Choroid plexus epithelial cell (primary cell): ENCODE measurements around the gene SERGEF.

Source experiments
- DNase-seq: peaks from one replicate; pipeline ENCODE4 v3.0.0-alpha.2; 2010; ENCODE audit warnings: low read depth
- H3K4me3 ChIP-seq: 2 replicates; pipeline ENCODE4 v1.5.1; 2011; ENCODE audit warnings: low read depth, mild to moderate bottlenecking, control low read depth, low read length, moderate library complexity
- CTCF ChIP-seq: conservative IDR thresholded peaks from 2 replicates; pipeline ENCODE4 v1.5.1; 2011; ENCODE audit warnings: low read depth, mild to moderate bottlenecking, control low read depth, inconsistent platforms, low read length, moderate library complexity

SERGEF gene

DNA sequence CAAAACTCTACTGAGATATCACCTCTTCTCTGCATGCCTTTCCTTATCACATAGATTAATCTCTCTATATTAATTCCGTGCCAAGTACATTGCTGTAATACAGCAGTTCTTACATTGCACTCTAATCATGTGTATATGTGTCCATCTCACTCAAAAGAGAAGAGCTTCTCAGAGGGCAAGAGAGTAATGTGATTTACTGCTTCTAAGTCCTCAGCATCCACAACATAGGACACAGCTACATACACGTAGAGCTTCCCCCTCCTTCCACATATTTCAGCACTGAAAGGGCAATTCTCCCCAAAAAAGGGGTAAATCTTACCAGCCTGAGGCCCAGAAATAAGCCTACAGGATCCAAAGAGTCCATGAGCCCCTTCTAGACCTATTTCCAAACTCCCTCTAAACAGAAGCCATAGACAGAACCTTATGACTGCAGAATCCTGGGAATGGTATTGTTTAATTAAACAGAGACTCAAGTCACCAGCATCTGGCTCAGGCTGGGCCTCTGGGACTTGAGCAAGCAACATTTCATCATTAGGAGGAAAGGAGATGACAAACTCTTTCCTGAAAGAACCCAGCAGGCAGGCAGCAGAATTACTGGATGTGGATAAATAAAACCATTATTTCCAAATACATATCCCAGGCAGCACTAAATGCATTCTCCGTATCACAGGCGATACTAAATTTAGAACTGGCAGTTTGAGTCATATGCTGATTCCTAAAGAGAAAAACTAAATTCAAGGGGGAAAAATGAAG, 191.0 kb downstream of the SERGEF start:
- TF ChIP-seq CTCF, result no peak
- DNase-seq, result peak; percentile 70
- H3K4me3 ChIP-seq, result no peak overlapping the region

- no peak overlapping the region for H3K4me3 ChIP-seq
- no peak for TF ChIP-seq CTCF
- peak; percentile 19 for DNase-seq
These were observed 196.5 kb downstream of the SERGEF start for GRCh38 chr11:17816232-17816931.

- TF ChIP-seq CTCF, result no peak
- H3K4me3 ChIP-seq, result no peak overlapping the region
- no peak for DNase-seq
These were observed 198.3 kb downstream of the SERGEF start for GRCh38 chr11:17814546-17814945.

GRCh38 chr11:17813391-17814059, 199.3 kb downstream of the SERGEF start:
- DNase-seq, result no peak
- no peak overlapping the region for H3K4me3 ChIP-seq
- TF ChIP-seq CTCF, result no peak

DNA sequence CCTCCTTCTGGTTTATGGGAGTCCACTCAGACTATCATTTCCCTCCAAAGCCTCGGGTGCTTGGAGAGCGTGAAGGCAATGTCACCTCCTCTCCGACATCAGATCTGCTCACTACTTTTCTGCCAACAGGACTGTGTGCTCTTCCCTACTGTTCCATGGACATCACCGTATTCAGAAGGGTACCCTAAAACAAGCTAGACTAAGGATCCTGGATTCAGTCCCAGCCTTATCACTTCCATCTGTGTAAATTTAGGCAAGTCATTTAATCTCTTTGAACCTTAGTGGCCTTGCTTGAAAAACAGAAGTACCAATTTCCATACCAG, 200.0 kb downstream of the SERGEF start:
- no peak overlapping the region for H3K4me3 ChIP-seq
- TF ChIP-seq CTCF, result no peak
- no peak for DNase-seq

DNA sequence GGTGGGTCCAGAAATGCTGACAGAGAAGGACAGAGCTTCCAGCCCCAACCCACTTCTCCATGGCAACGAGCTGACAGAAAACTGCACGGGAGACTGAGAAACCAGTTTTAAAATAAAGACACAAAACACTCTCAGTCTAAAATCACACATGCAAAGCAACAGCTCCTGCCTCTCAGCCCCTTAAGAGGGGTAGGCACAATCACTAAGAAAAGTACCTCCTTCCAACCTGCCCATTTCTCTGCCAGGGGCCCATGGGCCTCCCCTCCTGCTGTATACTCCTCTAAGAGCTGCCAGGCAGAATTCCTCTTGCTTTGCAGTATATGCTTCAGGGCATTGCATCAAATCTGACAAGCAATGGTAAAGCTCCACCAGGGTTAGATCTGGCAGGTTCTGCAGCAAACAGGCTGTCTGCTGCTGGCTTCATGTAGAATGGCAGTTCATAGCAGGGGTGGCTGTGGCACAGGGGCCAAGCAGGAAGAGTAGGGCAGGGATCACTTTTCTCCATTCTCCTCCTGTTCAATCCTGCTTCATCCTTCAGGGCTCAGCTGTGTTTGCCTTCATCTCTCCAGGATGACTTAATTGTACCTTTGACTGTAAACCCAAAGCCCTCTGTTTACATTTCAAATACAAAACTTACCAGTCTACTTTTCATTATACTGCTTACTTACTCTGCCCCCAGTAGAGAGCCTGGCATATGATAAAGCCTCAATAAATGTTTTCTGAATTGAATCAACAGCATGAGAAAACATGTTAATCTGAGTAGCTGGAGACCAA, 200.6 kb downstream of the SERGEF start:
- no peak for TF ChIP-seq CTCF
- no peak for DNase-seq
- H3K4me3 ChIP-seq, result no peak overlapping the region
